ENCODE results near the gene GFOD2. TPM values are rescaled to one million over a fixed set of nuclear protein-coding genes. Genes with fewer than 3 reads are reported as not detected.
A peak's percentile ranks its signal among the peaks of the same experiment; 100 is the strongest.

Gene GFOD2
- total and polyA plus RNA-seq, 2 of the 13 experiments (the other 11 are each of a cell fraction or from before 2014, with no cell fraction given), result 11.1 to 17.2 TPM

GRCh38 chr16:67726106-67727034 lies 7.3 kb upstream of the GFOD2 start (continued):
- TF ChIP-seq PTBP1 (IDR thresholded peaks at IDR 0.05; ENCODE audit: low read depth, low read length, poor library complexity, severe bottlenecking) (no peak), ZNF136 (CRISPR knock-in tag; IDR thresholded peaks at IDR 0.05; ENCODE audit: low read depth) (peak; percentile 84; the same call in 1 of the 2 replicates), ISX (CRISPR knock-in tag; conservative IDR thresholded peaks at IDR 0.05) (no peak), ZNF333 (CRISPR knock-in tag; IDR thresholded peaks at IDR 0.05; ENCODE audit: borderline replicate concordance) (no peak), IRF1 (CRISPR knock-in tag; IDR thresholded peaks at IDR 0.05; ENCODE audit: low read depth) (no peak), ZNF296 (CRISPR knock-in tag; conservative IDR thresholded peaks at IDR 0.05) (no peak), ZFP82 (CRISPR knock-in tag; IDR thresholded peaks at IDR 0.05; ENCODE audit: borderline replicate concordance) (no peak), FOXA1 (IDR thresholded peaks at IDR 0.05) (no peak), FOXA1 (CRISPR knock-in tag; IDR thresholded peaks at IDR 0.05) (no peak), ZNF326 (CRISPR knock-in tag; IDR thresholded peaks at IDR 0.05; ENCODE audit: borderline replicate concordance) (no peak), KDM5A (IDR thresholded peaks at IDR 0.05; ENCODE audit: borderline replicate concordance, low read length) (no peak), HOXA7 (CRISPR knock-in tag; IDR thresholded peaks at IDR 0.05) (no peak), ZNF816 (CRISPR knock-in tag; IDR thresholded peaks at IDR 0.05; ENCODE audit: borderline replicate concordance) (no peak), ZNF12 (CRISPR knock-in tag; IDR thresholded peaks at IDR 0.05) (no peak), SP5 (CRISPR knock-in tag; IDR thresholded peaks at IDR 0.05; ENCODE audit: borderline replicate concordance, low read depth) (no peak), ZFP62 (CRISPR knock-in tag; IDR thresholded peaks at IDR 0.05) (no peak), AHR (CRISPR knock-in tag; IDR thresholded peaks at IDR 0.05) (no peak), SRY (CRISPR knock-in tag; IDR thresholded peaks at IDR 0.05) (no peak), THYN1 (CRISPR knock-in tag; IDR thresholded peaks at IDR 0.05; ENCODE audit: borderline replicate concordance, low read depth) (no peak), SIX4 (CRISPR knock-in tag; IDR thresholded peaks at IDR 0.05) (no peak), ZBTB39 (CRISPR knock-in tag; IDR thresholded peaks at IDR 0.05) (no peak), DR1 (CRISPR knock-in tag; IDR thresholded peaks at IDR 0.05) (no peak), ZNF703 (CRISPR knock-in tag; IDR thresholded peaks at IDR 0.05; ENCODE audit: borderline replicate concordance) (no peak), ZSCAN5A (CRISPR knock-in tag; IDR thresholded peaks at IDR 0.05; ENCODE audit: borderline replicate concordance) (no peak), CHD2 (IDR thresholded peaks at IDR 0.05; ENCODE audit: low read depth, low read length) (0 out of 2 replicates have a peak, but pooled peaks have one; percentile 27), ZNF350 (CRISPR knock-in tag; IDR thresholded peaks at IDR 0.05; ENCODE audit: borderline replicate concordance, low read depth) (peak; percentile 56; the same call in 1 of the 2 replicates), NFYB (CRISPR knock-in tag; IDR thresholded peaks at IDR 0.05) (no peak), RBAK (CRISPR knock-in tag; IDR thresholded peaks at IDR 0.05) (no peak)
